Esophagus squamous epithelium (tissue), 5 donors: ENCODE results near the gene FN3KRP. TPM values are rescaled to one million over a fixed set of nuclear protein-coding genes. Genes with fewer than 3 reads are reported as not detected.
"Not testable (repeated sequence)": the region's sequence is repeated elsewhere in the genome, so short reads cannot be mapped to it uniquely, and the experiment has no call there.

ENCODE experiments used
- DNase-seq: peaks from one replicate; lab custom pipeline; 2025; lab: John Stamatoyannopoulos, UW
- H3K27ac ChIP-seq, 4 donors: fragments of 200-600 bp; sonication (generic); one replicate each; pipeline ENCODE4 v1.5.1; 2016 to 2019; ENCODE audit warnings: mild to moderate bottlenecking in 1 of 4
- H3K27me3 ChIP-seq, 4 donors: fragments of 200-600 bp; sonication (generic); 1 replicate in 3 of 4; 2 replicates in 1 of 4; pipeline versions ENCODE4 v1.5.1 to v1.6.0; 2017 to 2021; ENCODE audit warnings: antibody characterized with exemption in 1 of 4
- H3K36me3 ChIP-seq, 3 donors: fragments of 200-600 bp; sonication (generic); one replicate each; pipeline ENCODE4 v1.5.1; 2016 to 2019
- H3K4me1 ChIP-seq, 3 donors: fragments of 200-600 bp; sonication (generic); one replicate each; pipeline ENCODE4 v1.5.1; 2017 to 2019
- H3K4me3 ChIP-seq, 4 donors: fragments of 200-600 bp; sonication (generic); 1 replicate in 3 of 4; 2 replicates in 1 of 4; pipeline ENCODE4 v1.5.1; 2016 to 2019; ENCODE audit warnings: mild to moderate bottlenecking in 2 of 4, moderate library complexity in 1 of 4
- H3K9me3 ChIP-seq, 3 donors: fragments of 200-600 bp; sonication (generic); one replicate each; pipeline ENCODE4 v1.5.1; 2016 to 2019
- POLR2A ChIP-seq, 4 donors: fragments of 450-650 bp; IDR thresholded peaks; one replicate each; pipeline ENCODE4 v1.6.1; 2017; ENCODE audit warnings: antibody characterized with exemption in 4 of 4, mild to moderate bottlenecking in 4 of 4, moderate library complexity in 3 of 4
- WGBS, 2 donors: methylation state at CpG; one replicate each; pipeline ENCODE4 v1.1.5; 2018; 5-methylcytosine and 5-hydroxymethylcytosine counted together
- intact Hi-C: fragments of 100-400 bp; cut with DNase I; formaldehyde crosslinking; loops from one replicate; pipeline ENCODE4 v1.15.0; 2022
- small RNA-seq, 4 donors: library from RNA; depleted of rRNA; stranded (forward); fragments of <200 nt; gene quantifications; one replicate each; pipeline ENCODE3, GENCODE V24; 2016
- total RNA-seq, 4 donors: library from RNA; depleted of rRNA; stranded (reverse); fragments of >200 nt; gene quantifications; one replicate each; pipeline ENCODE4 v1.1.0, GENCODE V29; 2016
- TF ChIP-seq, protein P1 (sequence below), 6 experiments: fragments of 450-650 bp in 4 of 6; fragments of 200-600 bp in 2 of 6; sonication (generic) in 2 of 6; IDR thresholded peaks; one replicate each; pipeline ENCODE4 v1.5.1; 2016 to 2019; ENCODE audit warnings: antibody characterized with exemption in 6 of 6, mild to moderate bottlenecking in 4 of 6, moderate library complexity in 4 of 6
- donor health status: DM: yes; HTN: yes; CAD: no.

FN3KRP gene
- total RNA-seq, 4 donors from 2014 or later: 9.1 to 13.5 (median 10.2) TPM

- no peak for DNase-seq
- no peak for TF ChIP-seq POLR2A (IDR thresholded peaks at IDR 0.05)
- TF ChIP-seq, protein P1, sequence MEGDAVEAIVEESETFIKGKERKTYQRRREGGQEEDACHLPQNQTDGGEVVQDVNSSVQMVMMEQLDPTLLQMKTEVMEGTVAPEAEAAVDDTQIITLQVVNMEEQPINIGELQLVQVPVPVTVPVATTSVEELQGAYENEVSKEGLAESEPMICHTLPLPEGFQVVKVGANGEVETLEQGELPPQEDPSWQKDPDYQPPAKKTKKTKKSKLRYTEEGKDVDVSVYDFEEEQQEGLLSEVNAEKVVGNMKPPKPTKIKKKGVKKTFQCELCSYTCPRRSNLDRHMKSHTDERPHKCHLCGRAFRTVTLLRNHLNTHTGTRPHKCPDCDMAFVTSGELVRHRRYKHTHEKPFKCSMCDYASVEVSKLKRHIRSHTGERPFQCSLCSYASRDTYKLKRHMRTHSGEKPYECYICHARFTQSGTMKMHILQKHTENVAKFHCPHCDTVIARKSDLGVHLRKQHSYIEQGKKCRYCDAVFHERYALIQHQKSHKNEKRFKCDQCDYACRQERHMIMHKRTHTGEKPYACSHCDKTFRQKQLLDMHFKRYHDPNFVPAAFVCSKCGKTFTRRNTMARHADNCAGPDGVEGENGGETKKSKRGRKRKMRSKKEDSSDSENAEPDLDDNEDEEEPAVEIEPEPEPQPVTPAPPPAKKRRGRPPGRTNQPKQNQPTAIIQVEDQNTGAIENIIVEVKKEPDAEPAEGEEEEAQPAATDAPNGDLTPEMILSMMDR (IDR thresholded peaks at IDR 0.05): no peak
- H3K36me3 ChIP-seq: peaks cover 0 to 73% (median 10%) of the 10 kb centered on the region in 3 donors
- no peak overlapping the region for H3K27ac ChIP-seq
- no peak overlapping the region for H3K4me3 ChIP-seq
- no peaks in the 10 kb centered on the region for H3K9me3 ChIP-seq
- intact Hi-C loops: no loop called here
- H3K4me1 ChIP-seq: peaks cover 0 to 15% (median 7%) of the 10 kb centered on the region in 3 donors
- 76 to 94% methylated on average over 6 to 7 of the region's 7 CpGs for WGBS, 2 donors
- H3K27me3 ChIP-seq: no peaks in the 10 kb centered on the region
Measured at GRCh38 chr17:82769041-82769440, 52.5 kb downstream of the FN3KRP start.

GRCh38 chr17:82772026-82772425 lies 55.5 kb downstream of the FN3KRP start:
- H3K27ac ChIP-seq: peak overlapping the region in 3 of 4 donors; percentile 14 to 34 (median 28)
- peaks cover 0 to 61% (median 6%) of the 10 kb centered on the region in 3 donors for H3K36me3 ChIP-seq
- no peaks in the 10 kb centered on the region for H3K27me3 ChIP-seq
- peaks cover 0 to 26% (median 13%) of the 10 kb centered on the region in 3 donors for H3K4me1 ChIP-seq
- TF ChIP-seq, protein P1 (IDR thresholded peaks at IDR 0.05): peak in 1 of 6 experiments; percentile 5
- no peak for TF ChIP-seq POLR2A (IDR thresholded peaks at IDR 0.05)
- intact Hi-C loops: loop anchor here (10.0 kb wide), 1 partner anchor 107 kb away; no protein-coding TSS in a partner anchor
- no peaks in the 10 kb centered on the region for H3K9me3 ChIP-seq
- no peak for DNase-seq
- H3K4me3 ChIP-seq: no peak overlapping the region
- WGBS, 2 donors: no CpG with 5 or more reads among the region's 3 CpGs

GRCh38 chr17:82774456-82774855 lies 58.0 kb downstream of the FN3KRP start:
- intact Hi-C loops: loop anchor here (10.0 kb wide), 1 partner anchor 110 kb away; no protein-coding TSS in a partner anchor
- 80 to 81% methylated on average over 12 to 16 of the region's 19 CpGs for WGBS, 2 donors
- H3K4me1 ChIP-seq: peaks cover 0 to 28% (median 13%) of the 10 kb centered on the region in 3 donors

GRCh38 chr17:82775001-82775823 lies 58.7 kb downstream of the FN3KRP start:
- Histone ChIP-seq H3K27me3 (no peaks in the 10 kb centered on the region), H3K4me3 (peak overlapping the region in 3 of 4 donors; percentile 8 to 52 (median 11)), H3K27ac (no peak overlapping the region), H3K9me3 (no peaks in the 10 kb centered on the region), H3K36me3 (peaks cover 0 to 29% (median 0%) of the 10 kb centered on the region in 3 donors), H3K4me1 (peaks cover 0 to 35% (median 13%) of the 10 kb centered on the region in 3 donors)
- TF ChIP-seq POLR2A (IDR thresholded peaks at IDR 0.05): no peak
- TF ChIP-seq, protein P1 (IDR thresholded peaks at IDR 0.05): peak; percentile 52 to 91 (median 80)
- intact Hi-C loops: loop anchor here (10.0 kb wide), 1 partner anchor 110 kb away; no protein-coding TSS in a partner anchor
- DNase-seq: no peak
- 54 to 79% methylated on average over 4 to 12 of the region's 34 CpGs for WGBS, 2 donors

More at GRCh38 chr17:82774456-82774855, 58.0 kb downstream of the FN3KRP start:
- peaks cover 0 to 36% (median 0%) of the 10 kb centered on the region in 3 donors for H3K36me3 ChIP-seq
- H3K9me3 ChIP-seq, DNase-seq, H3K27me3 ChIP-seq, H3K27ac ChIP-seq, H3K4me3 ChIP-seq: not testable (repeated sequence)

DNA sequence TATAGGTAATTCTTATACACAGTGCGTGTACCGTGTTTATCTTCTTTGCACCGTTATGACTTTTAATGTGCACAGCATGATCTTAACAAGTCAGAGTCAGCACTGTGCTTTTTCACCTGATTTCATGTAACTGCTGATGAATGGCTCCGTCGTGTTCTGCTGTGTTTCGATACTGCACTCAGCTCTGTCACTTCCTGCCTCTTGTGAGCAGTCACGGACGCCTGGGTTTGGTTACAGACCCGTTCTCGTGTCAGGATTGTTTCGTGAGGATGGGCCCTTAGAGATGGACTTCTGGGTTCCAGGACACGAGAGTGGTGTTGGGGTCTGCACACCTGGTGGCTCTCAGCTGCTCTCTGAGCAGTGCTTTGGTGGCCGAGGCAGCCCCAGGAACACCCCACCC lies 59.9 kb downstream of the FN3KRP start:
- no peaks in the 10 kb centered on the region for H3K9me3 ChIP-seq
- no peak overlapping the region for H3K27ac ChIP-seq
- TF ChIP-seq POLR2A (IDR thresholded peaks at IDR 0.05): no peak
- TF ChIP-seq, protein P1 (IDR thresholded peaks at IDR 0.05): no peak
- no peak for DNase-seq
- H3K36me3 ChIP-seq: peaks cover 0 to 24% (median 0%) of the 10 kb centered on the region in 3 donors
- H3K27me3 ChIP-seq: no peaks in the 10 kb centered on the region
- H3K4me3 ChIP-seq: no peak overlapping the region
- H3K4me1 ChIP-seq: peaks cover 0 to 44% (median 13%) of the 10 kb centered on the region in 3 donors
- intact Hi-C loops: loop anchor here (10.0 kb wide), 1 partner anchor 112 kb away; no protein-coding TSS in a partner anchor
- WGBS, 2 donors: 83 to 86% methylated on average over 11 of the region's 13 CpGs

Small RNAs within 50 kb of the gene (small RNA-seq; reads per million reads assigned to genes)
- 0 reads per million in 4 donors for gene MIR4525

Other genes starting within 250 kb of the FN3KRP start
- 10 to 100 TPM; 26.3 to 38.2 (median 34.5) TPM for gene FOXK2, start 197.0 kb upstream of the FN3KRP start, total RNA-seq
- gene WDR45B, start 68.3 kb upstream of the FN3KRP start, total RNA-seq: 100 to 1,000 TPM in 1 of 4 donors, 10 to 100 TPM in 3; 85.1 to 104 (median 89.3) TPM
- gene RAB40B, start 18.0 kb upstream of the FN3KRP start, total RNA-seq: 10 to 100 TPM in 2 of 4 donors, 1 to 10 TPM in 2; 3.4 to 20.8 (median 9.8) TPM
- gene FN3K, start 18.9 kb downstream of the FN3KRP start, total RNA-seq: 10 to 100 TPM in 1 of 4 donors, 1 to 10 TPM in 1, under 1 TPM in 1, not detected in 1; 0.44 to 10.2 (median 2.3) TPM
- gene TBCD, start 35.4 kb downstream of the FN3KRP start, total RNA-seq: 10 to 100 TPM; 38.8 to 58.3 (median 55.0) TPM
- 100 to 1,000 TPM in 2 of 4 donors, 10 to 100 TPM in 2; 55.4 to 253 (median 96.8) TPM for gene ZNF750, start 123.3 kb downstream of the FN3KRP start, total RNA-seq